Stimulated activated CD4-positive, alpha-beta T cell treated with anti-CD3 and anti-CD28 coated beads, Interleukin-15, amount 100 ng/mL, for 1 hour (primary cell): ENCODE measurements around the gene AGK.

ENCODE experiments used
- DNase-seq, 2 donors: peaks; one replicate each; pipeline ENCODE4 v3.0.0-alpha.2; 2020; ENCODE audit warnings: low read depth in 1 of 2, low spot score in 1 of 2

AGK gene, protein sequence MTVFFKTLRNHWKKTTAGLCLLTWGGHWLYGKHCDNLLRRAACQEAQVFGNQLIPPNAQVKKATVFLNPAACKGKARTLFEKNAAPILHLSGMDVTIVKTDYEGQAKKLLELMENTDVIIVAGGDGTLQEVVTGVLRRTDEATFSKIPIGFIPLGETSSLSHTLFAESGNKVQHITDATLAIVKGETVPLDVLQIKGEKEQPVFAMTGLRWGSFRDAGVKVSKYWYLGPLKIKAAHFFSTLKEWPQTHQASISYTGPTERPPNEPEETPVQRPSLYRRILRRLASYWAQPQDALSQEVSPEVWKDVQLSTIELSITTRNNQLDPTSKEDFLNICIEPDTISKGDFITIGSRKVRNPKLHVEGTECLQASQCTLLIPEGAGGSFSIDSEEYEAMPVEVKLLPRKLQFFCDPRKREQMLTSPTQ

DNA sequence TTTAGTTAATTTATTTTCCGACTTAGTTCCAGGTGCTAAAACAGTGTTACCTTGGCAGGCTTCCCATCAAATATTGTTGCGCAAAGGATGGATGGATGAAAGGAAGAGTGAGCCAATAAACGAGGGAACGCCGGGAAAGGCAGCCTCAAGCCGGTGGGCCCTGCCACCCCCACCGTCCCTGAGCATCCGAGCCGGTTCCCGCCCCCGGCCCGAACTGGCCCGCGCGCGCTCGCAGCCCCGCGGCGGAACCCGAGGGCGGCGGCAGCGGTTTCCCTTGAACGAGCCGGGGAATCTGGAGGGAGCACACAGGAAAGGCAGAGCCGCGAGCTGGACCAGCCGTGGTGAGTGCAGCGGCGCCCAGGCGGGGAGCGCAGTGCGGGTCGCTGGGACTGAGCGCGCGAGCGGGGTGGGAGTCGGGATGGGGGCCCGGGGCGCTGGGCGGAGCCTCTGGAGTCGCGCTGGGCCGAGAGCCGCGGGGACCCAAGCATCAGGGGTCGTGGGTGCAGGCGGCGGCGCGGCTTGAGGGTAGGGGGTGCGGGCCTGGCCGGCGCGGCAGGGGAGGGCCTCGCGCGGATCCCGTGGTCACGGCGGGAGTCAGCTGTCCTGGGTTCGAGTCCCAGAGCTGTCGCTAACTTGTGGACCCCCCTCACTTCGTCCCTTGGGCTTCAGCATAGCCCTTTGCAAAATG is at the start of gene AGK:
TSS of gene AGK (plus strand) at position 317 of the 688 bp plus-strand sequence. CDS start 4,057 bp downstream, outside the sequence.
- peak; percentile 53 to 72 for DNase-seq

DNA sequence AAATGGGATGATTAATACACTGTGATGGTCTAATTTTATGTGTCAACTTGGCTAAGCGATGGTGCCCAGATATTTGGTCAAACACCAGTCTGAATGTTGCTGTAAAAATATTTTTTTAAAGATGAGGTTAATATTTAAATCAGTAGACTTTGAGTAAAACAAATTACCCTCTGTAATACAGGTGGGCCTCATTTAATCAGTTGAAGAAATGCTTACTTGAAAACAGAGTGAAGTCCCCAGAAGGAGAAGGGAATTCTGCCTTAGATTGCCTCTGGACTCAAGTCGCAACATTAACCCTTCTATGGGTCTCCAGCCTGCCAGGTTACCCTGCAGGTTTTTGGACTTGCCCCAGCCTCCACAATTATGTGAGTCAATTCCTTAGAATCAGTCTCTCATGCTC is 49.8 kb upstream of the AGK start:
- DNase-seq: no peak

DNA sequence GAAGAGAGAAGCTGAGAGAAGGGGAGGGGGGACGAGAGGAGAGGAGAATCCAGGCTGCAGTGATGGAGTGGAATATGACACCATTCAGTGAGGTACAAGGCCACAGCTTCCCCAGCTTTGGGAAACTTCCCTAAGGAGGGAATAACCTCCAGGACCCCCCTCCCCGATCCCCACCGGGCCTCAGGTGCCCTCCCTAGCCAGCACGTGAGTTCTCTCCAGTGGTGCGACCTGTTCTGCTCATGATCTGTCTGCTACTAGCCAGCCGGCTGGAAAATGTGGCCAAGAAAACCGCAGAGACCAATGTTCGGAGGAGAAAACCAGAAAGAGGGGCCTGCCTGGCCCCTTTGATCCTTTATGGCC is 39.9 kb upstream of the AGK start:
- no peak for DNase-seq

DNA sequence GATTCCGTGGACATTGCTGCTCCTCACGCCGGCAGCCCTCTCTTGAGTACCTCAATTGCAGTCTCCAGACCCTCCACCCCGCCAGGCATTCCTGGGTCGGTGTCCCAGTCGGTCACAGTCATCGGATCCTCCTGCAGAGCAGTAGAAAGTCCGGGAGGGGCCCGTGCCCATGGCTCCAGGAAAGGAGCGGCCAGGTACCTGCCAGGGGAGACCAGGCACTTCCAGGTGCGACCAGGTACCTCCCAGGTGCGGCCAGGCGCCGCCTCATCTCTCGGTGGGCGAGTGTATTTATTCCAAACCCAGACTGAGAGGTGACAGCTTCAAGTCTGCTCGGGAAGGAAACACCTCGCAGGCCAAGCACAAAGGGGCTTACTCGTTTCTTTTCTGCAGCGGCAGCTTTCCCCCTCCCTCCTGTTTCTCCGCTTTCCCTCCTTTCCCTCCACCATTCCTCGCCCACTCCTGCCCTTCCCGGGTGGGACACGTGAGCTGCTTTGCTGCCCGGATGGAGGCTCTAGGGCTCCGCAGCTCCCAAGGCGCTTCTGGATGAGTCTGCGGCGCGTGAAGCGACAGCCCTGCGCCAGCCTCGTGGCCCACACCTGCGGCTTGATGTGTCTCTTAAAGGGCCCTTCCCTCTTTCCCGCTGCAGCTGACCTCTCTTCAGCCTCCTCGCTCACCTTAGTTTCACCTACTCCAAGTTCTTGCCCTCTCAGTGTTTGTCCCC is 39.4 kb upstream of the AGK start:
- no peak for DNase-seq

DNA sequence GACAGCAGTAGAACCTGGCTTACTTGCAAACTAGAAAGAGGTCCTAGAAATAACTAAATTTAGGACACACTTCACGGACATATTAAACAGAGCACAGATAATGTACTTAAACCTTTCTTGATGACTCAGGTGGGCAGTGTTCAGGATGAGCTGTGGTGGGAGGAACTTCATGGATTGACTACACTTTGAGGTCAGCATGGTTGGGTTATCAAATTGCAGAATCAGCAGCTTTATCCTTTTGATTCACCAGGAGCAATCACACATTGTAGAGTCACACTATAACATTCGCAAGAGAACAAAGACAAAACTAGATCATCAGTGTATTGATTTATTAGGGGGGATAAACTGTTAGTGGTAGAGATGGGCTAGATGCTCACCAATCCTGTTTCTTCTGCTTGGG is 38.6 kb upstream of the AGK start:
- no peak for DNase-seq

DNA sequence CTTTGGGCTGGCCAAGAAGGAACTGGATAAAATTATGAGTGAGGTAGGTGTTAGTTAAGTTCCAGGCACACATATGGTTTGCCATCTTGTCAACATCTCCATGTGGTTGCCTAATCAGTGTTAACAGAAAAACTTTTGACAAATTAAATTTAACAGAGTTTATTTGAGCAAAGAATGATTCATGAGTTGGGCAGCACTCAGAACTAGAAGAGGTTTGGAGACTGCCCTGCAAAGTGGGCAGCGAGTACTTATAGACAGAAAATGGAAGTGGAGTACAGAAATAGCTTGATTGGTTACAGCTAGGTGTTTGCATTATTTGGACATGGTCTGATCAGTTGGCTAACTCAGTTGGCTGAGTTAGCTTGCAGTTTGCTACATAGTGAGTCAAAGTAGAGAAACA is 37.5 kb upstream of the AGK start:
- DNase-seq: no peak

DNA sequence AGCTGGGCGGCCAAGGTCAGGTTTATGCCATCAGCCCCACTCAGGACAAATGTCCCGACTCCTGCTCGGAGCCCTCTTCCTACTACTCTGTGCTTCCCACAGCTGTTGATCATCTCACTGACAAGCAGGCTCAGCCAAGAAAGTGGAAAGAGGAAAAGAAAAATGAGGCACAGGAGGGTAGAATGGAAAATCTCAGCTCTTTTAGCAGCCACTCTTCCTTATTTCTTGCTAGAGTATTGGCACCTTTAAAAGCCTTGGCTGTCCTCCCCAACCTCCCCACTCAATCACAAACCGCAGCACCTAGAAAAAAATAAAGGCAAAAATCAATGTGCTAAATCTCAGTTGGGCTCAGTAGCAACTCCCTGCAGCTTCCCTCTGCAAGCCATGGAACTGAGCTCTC is 35.3 kb upstream of the AGK start:
- no peak for DNase-seq

DNA sequence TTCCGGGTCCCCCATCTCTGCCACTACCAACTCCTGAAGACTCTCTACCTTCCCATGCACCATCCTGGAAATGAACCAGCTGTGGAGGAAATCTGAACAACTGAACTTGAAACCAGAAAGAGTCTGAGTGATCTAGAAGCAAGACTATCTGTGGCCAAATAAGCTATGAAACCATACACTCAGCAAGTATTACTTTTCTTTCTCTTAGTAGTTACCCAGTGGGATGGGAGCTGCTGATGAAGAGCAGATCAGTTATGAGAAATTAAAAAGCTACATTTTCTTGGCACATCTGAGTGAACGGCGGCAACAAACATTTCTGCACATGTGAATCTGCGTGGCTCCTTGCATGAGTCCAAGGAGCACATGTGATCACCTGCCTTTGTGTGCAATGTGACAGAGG is 31.6 kb upstream of the AGK start:
- DNase-seq: no peak

DNA sequence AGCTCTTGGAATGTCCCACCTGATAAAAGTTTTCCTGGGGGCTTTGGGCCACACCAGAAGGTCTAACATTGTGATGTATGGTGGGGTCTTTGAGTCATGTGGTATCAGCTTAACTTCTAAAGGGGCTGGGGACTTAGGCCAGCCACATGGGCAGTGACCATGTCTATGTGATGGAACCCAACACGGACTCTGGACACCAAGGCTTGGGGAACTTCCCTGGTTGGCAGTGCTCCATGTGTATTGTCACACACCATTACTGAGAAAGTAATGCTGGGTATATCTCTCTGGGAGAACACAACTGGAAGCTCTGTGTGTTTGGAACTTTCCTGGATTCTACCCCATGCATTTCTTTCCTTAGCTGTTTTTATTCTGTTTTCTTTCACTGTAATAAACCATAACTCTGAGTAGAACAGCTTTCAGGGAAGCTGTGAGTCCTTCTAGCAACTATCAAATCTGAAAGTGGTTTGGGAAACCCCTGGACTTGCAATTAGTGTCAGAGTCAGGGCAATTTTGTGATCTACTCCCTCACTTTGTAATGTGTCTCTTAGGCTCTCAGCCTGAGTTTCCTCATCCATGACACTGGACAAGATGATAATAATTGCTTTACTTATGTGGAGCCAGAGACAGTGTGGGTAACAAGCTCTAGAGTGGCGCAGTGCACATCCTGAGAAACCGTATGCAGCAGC is 28.4 kb upstream of the AGK start:
- DNase-seq: no peak

DNA sequence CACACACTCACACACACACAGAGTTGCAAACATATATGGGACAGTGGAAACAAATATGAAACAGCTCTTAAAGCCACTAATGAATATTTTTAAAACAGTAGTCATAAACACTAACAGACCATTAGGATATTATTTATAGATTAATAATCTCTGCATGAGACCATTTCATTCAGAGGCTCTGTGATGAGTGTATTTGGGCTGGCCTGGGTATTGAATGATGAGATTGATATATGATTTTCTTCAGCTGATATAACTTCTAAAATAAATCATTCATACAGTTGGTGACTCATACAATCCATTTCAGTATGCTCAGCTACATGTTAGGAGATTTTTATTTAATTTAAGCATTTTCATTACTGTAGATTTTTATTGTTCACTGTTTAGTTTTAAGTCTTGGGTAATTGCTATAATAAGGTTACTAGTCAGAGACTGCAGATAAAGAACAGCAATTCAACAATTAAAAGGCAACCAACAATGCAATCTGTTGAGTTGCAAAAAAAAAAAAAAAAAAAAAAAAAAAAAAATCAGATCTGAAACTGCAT is 25.2 kb upstream of the AGK start:
- DNase-seq: no peak

DNA sequence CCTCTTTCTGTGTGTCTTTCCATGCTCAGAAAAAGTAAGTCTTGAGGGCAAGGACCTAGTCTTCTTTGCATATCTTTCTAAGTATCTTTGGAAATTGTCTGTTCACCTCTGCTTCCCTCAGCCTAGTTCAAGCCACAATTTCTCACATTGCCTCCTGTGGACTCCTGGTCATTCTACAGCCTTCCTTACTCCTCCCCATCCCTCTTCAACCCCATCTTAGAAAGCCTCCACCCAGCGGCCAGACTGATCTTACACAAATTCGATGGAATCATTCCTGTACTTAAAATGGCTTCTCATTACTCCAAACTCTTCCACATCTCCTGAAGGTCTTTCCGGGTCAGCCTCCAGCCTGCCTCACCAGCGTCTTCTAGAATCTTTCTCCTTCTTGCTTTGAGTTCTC is 24.1 kb upstream of the AGK start:
- DNase-seq: no peak

DNA sequence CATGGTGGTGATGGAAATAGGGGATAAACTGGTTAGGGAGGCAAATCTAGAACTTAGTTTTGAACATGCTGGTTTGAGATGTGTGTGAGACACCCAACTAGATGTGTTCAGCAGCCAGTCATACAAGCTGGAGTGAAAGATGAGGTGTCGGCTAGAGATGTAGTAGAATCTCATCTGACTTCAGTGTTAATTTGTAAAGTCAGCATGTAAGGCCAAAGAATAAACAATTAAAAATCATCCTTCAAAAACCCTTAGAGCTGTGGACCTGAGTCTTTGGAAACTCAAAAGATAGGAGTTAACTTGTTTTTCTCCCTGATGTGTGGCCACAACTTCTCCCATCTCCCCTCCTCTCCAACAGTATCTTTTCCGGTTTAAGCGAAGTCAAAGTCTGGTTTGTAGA is 22.8 kb upstream of the AGK start:
- no peak for DNase-seq

DNA sequence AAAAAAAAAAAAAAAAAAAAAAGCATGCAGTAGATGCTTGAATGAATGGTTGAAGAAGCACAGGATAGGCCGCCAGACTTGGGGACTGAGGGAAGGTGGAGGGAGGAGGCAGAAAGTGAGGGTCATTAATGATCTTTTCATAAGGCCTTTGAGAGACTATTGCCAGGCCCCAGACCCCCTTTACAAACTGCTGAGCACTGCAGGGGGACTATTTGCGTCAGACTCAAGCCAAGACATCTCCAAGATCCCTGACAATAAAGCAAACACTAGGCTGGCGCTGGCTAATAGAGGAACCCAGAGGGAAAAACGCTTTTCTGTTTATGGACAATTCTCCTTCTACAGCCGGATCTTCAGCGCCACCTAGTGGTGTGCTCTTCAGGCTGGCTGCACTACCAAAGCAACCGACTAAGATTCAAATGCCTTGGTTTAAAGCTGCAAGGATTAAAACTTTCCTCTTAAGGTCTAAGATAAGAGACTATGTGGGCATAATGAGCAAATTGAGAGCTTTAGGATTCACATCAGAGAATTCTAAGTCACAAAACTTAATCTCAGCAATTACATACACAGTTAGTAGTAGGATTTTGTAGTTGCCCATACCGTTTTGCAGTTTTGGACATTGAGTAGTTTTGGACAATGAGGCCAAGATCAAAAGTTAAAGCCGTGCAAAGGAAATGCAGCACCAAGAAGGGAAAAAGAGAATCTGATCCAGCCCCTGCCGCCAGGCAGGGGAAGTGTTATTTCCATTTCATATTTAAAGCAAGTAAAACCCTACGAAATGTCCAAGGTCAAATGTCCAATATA is 17.9 kb upstream of the AGK start:
- DNase-seq: peak; percentile 8 to 25

DNA sequence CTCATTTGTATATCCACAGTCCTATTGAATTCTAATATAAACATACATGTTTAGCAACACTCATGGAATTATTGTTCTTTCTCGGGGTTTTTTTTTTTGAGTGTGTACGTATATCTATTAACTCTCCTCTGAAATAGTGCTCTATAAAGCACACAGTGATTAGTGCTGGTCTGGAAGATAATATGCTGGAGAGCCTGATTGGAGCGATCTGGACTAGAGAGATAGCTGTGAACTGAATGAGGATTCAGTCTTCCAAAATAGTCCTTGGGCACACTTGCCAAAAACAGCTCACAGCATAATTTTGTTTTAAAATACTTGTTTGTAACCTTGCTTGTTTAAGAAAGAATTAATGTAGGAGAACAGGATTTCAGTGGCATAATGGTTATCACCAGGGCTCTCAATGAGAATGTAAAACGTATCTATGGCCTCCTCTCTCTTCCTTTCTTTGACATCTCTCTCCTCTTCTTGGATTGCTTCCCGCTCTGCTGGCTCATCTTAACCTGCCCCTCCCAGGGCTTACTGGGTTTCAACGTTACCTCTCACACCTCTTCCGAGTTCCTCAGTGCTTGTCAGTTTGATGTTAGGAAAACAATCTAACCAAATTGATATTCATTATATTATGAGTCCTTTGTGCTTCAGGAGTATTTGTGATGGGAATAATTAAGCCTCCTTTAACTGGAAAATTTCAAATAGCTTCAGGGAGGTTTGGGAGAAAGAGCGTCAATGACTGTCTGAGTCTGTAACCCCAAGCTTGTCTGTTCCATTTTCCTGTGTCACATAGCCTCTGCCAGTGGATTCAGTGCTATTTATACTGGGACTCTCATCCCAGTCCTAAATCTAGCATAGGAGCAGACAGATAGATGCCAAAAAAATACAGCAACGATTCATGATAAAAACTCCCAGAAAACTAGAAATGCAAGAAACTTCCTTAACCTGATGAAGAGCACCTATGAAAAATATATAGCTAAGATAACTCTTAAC is 16.2 kb upstream of the AGK start:
- DNase-seq: no peak

DNA sequence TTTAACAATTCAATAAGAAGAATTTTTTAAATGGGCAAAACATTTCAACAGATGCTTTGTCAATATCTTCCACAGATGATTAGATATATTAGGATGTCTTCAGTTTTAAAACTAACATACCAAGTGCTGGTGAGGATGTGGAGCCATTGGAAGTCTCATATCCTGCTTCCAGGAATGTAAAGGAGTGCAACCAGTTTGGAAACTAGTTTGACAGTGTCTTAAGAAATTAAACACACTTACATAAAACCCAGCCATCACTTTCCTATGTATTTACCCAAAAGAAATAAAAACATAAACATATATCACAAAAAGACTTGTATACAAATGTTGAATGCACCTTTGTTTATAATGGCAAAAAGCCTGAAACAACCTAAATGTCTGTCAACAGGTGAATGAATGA is 13.3 kb upstream of the AGK start:
- no peak for DNase-seq

DNA sequence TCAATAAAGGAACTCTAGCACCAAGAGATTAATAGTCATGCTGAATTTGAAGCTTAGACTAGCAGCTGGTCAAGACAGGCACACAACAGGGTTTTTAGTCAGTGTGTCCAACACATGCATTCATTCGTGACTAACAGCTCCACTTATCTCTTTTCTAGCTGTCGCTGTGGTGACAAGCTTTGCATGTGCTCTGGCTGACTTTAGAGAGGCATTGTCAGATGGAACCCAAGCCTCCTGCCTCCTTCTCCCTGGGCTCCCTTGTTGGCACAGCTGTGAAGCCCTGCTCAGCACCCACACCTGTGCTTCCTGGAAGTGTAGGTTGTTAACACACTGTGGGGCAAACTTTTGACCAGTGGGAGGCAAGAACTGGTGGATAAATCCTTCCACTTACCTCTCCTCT is 9.8 kb upstream of the AGK start:
- DNase-seq: no peak

DNA sequence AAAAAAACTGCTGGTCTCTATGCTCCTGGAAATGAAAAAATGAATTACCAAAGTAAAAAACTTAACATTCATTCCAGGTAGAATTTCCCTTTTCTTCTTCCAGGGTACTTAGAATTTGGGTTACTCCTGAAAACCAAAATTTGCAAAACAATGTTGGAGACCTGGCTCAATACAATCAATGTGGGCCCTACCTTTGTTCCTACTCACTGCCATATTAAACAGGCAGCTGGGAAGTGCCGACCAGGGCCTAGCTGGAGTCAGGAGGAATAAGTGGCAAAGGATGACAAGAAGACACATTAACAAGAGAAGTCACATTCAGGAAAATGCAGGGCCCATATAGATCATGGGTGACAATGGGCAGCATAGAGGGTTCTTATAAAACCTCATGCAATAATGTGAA is 6.4 kb upstream of the AGK start:
- no peak for DNase-seq

DNA sequence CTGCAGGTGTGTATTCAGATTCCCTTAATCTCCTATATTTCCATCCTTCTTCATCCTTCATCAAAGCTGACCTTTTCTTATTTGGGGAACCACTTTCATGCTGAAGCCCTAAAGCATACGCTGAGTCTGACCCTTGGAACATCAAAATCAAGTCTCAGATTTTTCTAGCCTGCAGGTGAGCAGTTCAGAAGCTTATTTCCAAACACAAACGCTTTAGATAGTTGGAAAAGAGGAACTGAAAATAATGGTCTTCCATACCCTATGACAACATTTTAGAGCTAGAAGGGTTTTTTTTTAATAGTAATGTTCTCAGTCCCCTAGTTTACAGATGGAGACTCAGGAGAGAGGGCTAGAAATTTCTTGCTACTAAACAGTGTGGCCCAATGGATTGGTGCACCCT is 1.6 kb upstream of the AGK start:
- DNase-seq: no peak

DNA sequence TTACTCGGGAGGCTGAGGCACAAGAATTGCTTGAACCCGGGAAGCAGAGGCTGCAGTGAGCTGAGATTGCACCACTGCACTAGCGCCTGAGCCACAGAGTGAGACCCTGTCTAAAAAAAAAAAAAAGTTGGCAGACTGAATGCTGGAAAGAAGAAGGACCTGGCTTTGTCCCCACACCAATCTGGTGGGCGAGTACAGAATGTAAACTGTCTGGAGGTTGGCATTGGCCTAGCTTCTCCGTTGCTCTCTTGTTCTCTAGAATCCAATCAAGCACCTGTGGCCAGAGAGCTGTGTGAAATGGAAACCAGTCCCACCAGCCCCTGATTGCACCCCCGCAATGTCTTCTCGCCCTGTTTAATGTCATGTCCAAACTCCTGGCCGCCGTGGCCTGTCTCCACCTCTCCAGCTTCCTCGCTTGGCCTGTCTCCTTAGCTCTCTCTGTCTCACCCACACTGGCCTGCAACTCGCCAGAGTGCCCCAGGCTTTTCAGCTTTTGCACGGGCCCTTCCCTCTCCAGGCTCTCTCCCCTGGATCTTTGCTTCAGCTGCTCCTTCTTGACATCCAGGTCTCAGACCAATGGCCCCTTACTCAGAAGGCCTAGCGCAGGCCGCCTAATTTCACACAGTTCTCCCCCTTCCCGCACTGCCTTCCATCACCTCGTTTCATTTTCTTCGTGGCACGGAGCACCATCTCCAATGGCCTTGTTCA is 670 bp upstream of the AGK start:
- DNase-seq: no peak
